Sciatic nerve (tissue), 2 donors: Measurements from ENCODE around the gene ITM2B. TPM values are rescaled to one million over a fixed set of nuclear protein-coding genes. Genes with fewer than 3 reads are reported as not detected.

Experiments used
- ATAC-seq: fragments of 200-7000 bp; cut with Tn5 transposase; one replicate; pipeline ENCODE4 v1.9.1; 2020; ENCODE audit warnings: mild to moderate bottlenecking, moderate library complexity
- DNase-seq: peaks from one replicate; pipeline ENCODE4 v3.0.0-alpha.2; 2020; ENCODE audit warnings: low spot score
- intact Hi-C: fragments of 100-400 bp; cut with DNase I; formaldehyde crosslinking; loops from one replicate; pipeline ENCODE4 v1.14.2; 2022
- total RNA-seq: library from RNA; stranded (reverse); fragmentation: NEBNext Ultra II Directional; extraction: Animal tissue kit (Norgen Biotek cat#: 25700); gene quantifications from one replicate; pipeline ENCODE4 v1.2.1, GENCODE V29; 2021
- donor health status: DM: no; HTN: no; CAD: no.
- donor health status: DM: no; HTN: no; CAD: no.

Gene ITM2B
- total RNA-seq, 1 donor from 2014 or later: 704 TPM

DNA sequence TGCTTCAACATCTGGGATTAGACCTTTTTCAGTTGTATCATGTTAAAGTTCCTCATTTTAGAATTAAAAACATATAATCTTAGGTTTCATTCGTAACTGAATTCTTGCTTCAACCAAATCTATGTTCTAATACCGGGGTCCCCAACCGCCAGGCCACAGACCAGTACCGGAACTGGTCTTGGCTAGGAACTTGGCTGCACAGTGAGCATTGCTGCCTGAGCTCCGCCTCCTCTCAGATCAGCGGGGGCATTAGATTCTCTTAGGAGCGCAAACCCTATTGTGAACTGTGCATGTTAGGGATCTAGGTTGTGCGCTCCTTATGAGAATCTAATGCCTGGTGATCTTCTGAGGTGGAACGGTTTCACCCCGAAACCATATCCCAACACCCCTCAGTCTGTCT lies 19.2 kb downstream of the ITM2B start:
- intact Hi-C loops: no loop called here
- no peak for DNase-seq
- ATAC-seq: peak; percentile 27

DNA sequence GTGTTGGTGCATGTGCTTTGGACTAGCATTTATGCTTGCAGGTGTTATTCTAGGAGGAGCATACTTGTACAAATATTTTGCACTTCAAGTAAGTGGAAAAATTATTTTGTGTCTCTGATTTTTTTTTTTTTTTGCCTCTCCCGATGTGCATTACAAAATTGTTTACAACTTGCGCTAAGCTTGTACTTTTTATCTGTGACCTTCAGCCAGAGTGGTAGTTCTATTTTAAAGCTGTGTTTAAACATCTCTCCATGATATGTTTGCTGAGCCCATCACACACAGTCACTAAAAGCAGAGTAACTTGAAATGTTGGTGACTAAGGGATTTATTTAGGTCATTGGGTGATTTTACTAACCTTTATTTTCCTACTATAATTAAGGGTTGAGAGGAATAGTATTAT lies 20.8 kb downstream of the ITM2B start:
- intact Hi-C loops: no loop called here
- ATAC-seq (no peak), DNase-seq (no peak)

GRCh38 chr13:48255090-48255489 lies 22.1 kb downstream of the ITM2B start:
- intact Hi-C loops: no loop called here
- DNase-seq: no peak
- no peak for ATAC-seq

DNA sequence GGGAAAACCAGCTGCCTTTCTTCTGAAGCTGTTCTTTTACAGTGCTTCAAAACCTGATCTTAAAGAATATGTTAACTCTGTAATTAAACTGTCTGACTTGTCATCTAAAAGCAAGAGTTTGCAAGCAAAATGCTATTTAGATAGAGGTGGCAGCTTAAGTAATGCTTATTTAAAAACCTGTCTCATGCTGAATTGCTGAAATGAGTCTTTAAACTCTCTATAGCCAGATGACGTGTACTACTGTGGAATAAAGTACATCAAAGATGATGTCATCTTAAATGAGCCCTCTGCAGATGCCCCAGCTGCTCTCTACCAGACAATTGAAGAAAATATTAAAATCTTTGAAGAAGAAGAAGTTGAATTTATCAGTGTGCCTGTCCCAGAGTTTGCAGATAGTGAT lies 22.9 kb downstream of the ITM2B start:
- intact Hi-C loops: no loop called here
- ATAC-seq (no peak), DNase-seq (no peak)

DNA sequence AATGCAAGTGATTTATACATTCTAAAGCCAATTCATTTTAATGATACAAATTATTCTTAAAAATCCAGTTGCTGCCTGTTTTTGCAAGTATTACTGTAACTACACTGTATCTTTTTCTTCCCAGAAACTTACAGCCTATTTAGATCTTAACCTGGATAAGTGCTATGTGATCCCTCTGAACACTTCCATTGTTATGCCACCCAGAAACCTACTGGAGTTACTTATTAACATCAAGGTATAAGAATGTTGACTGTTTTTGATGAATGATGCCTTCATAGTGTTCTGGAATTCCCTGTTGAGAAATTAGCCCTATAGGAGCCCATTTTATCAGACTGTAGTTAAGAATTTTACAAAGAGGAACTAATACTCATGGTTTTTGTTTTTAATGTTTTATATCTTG lies 25.0 kb downstream of the ITM2B start:
- DNase-seq (no peak), ATAC-seq (no peak)
- intact Hi-C loops: no loop called here

- intact Hi-C loops: no loop called here
- ATAC-seq (no peak), DNase-seq (no peak)
Measured at GRCh38 chr13:48258430-48258829, 25.4 kb downstream of the ITM2B start.

GRCh38 chr13:48260970-48261369 lies 28.0 kb downstream of the ITM2B start:
- intact Hi-C loops: no loop called here
- ATAC-seq (no peak), DNase-seq (no peak)

GRCh38 chr13:48263196-48263595 lies 30.2 kb downstream of the ITM2B start:
- intact Hi-C loops: no loop called here

DNA sequence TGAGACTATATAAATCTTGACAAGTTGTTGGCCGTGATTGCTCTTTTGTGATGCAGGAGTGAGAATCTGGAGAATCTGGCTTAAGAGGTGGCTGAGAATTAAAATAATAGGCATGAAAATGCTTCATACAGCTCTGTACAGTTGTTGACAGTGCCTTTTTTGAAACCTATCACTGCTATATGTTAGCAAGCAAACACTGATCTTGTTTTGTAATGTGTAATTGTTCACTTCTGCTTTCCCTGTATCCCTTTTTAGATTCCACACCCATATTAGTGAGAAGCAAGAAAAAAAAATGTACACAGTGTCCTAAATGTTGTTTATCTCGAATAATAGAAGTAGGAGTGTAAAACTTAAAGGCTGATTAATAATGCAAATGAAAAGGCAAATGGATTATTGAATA lies 31.1 kb downstream of the ITM2B start:
- intact Hi-C loops: no loop called here
- no peak for DNase-seq
- no peak for ATAC-seq

More at GRCh38 chr13:48263196-48263595, 30.2 kb downstream of the ITM2B start:
- no peak for DNase-seq
- ATAC-seq: no peak

GRCh38 chr13:48265217-48265815 lies 32.3 kb downstream of the ITM2B start:
- ATAC-seq (no peak), DNase-seq (no peak)
- intact Hi-C loops: no loop called here

DNA sequence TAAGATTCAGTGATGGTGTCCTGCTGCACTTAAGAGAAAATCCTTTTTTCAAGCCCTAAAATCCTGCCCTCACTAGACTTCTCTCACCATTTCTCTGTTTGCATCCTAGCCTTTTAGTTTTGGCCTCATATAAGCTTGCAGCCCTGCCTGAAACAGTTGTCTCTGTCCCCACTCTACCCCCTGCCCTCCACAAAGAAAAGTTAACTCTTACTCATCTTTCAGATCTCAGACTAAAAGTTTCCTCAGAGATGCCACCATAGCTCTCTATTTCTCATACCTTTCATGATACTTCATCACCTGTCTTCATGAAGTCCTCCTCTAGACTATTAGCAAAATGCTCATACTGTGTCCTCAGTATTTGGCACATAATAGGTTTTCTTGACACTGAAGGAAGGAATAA lies 33.1 kb downstream of the ITM2B start:
- intact Hi-C loops: no loop called here
- no peak for DNase-seq
- no peak for ATAC-seq

DNA sequence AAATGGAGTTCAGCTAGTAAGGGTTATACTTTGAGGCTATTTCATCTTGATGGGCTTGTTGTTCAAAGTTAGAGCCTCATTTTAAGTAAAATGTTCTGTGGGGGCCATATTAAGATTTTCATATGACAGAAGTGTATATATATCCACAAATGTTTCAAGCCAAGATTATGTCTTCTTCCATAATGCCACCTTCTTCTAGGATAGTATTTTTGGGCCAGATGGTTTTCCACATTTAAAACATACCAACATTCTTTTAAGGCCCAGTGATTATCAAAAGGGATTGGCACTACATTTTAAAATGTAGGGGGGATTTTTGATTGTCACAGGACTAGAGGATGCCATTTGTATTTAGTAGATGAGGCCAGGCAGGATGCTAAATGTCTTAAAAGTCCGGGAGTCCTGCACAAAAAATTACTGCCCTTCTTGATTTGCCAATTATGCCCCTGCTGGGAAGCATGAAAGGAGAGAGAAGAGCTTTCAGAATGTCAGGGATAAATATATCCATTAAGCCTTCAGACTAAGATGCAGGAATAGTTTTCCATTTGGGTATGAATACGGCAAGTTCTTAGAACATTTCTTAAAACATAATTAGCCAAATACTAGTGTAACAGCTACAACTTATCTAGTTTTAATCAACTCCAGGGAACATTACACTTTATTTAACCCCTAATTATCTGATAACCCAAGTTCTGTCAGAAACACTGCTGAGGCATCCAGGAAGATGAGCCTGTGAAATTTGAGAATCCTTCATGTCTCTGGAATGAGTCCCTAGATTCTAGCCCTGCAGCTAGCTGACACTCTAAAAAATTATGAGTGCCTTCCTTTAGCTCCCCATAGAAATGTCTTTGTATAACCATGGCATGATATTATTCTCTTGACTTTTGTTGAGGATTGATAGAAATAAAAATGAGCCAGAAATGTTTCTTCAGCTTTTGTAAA lies 34.0 kb downstream of the ITM2B start:
- DNase-seq (no peak), ATAC-seq (no peak)
- intact Hi-C loops: no loop called here

DNA sequence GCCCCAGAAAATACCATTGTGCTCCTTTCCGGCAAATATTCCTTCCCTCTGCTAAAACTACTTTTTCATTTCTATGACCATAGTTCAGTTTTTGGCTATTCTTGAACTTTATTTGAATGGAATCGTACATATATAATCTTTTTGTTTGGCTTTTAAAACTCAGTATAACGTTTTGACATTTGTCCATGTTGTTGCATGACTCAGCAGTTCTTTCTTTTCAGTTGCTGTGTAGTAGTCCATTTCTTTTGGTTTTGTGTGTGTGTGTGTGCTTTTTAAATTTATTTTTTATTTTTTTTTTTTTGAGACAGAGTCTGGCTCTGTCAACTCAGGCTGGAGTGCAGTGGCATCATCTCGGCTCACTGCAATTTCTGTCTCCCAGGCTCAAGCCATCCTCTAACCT lies 35.0 kb downstream of the ITM2B start:
- intact Hi-C loops: no loop called here
- no peak for ATAC-seq
- no peak for DNase-seq

DNA sequence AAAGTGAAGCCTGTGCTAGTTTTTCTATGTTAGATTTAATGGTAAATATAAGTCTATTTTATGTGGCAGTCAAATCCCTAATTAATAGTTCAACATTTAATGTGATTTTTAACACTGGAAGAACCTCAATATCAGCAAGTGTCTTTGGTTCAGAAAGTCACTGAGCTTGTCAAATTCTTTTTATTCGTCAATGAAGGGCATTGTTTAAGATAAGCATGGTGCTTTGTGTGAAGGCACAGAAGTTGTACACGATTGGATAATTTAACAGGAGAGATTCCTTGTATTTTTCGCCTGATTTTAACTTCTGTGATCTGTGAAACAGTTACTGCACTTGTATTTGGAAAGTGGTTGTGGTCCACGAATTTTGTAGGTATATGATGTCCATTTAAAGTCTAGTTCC lies 40.3 kb downstream of the ITM2B start:
- DNase-seq: no peak
- no peak for ATAC-seq
- intact Hi-C loops: no loop called here

DNA sequence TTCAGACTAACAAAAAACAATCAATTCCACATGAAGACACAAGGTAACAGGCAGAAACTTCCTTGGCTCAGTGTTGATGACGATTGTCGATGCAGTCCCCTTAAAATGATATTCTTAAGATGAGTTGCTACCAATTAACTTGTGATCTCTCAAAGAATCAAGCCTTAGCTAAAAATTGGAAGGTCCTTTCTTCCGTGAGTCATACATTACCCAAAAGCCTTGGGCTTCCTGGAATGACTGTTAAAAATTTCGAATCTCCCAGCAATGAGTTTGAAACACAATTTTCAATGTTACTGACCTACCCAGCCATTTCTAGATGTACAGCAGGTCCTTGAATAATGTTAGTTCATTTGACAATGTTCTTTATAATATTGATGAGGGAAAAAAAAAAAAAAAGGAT lies 42.5 kb downstream of the ITM2B start:
- DNase-seq: no peak
- intact Hi-C loops: loop anchor here (5.0 kb wide), 1 partner anchor 212 kb away; no protein-coding TSS in a partner anchor
- ATAC-seq: no peak

DNA sequence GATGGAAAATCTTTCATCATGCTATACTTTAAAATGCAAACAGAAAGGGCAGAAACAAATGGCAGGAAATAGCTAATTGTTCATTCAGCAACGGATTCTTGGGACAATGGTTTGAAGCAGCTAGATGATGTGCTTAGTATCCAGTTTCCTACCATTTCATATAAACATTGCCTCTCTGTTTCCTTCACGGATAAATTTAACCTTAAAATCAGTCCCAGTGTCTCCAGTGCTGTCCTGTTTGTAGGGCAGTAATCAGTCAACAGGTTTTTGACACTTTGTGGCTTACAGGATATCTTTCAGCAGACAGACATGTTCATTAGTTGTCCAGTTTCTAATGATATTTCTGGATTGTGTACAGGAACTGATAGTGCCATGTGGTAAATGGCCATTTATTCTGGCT lies 45.8 kb downstream of the ITM2B start:
- DNase-seq: no peak
- intact Hi-C loops: loop anchor here (5.0 kb wide), 1 partner anchor 208 kb away; no protein-coding TSS in a partner anchor
- no peak for ATAC-seq

DNA sequence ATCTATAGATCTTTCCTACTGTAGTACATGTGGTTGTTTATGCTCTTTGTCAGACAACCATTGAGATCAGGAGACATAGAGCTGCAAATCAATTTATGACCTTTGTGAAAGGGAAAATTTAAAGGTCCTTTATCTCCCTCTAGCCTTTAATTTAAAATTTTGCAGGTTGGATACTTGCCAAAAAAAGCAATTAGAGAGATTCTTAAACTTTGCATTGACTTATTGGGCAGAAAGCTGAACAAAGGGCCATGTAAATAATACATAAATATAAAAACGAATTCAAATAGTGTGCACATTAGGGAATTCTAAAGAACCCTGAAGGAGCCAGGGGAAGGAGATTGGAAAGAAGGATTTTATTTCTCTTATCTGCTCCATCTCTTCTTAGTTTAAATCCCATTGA lies 48.5 kb downstream of the ITM2B start:
- DNase-seq (no peak), ATAC-seq (no peak)
- intact Hi-C loops: no loop called here

DNA sequence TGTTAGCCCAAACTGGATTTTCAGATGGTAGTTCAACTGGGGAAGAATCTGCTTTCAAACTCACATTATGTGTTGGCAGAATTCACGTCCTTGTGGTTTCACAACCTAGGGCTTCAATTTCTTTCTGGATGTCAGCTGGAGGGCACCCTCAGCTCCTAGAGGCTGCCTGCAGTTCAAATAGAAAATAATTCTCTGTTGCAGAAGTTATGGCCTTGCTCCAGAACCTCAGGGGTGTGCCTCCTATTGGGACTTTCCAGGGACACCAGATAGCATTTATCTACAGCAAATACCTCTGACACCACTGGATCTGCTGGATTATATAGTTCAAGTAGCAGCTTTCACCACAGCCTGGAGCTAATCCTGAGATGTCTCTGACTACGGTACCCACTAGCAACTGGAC lies 58.7 kb downstream of the ITM2B start:
- DNase-seq: no peak
- ATAC-seq: peak; percentile 41
- intact Hi-C loops: no loop called here

DNA sequence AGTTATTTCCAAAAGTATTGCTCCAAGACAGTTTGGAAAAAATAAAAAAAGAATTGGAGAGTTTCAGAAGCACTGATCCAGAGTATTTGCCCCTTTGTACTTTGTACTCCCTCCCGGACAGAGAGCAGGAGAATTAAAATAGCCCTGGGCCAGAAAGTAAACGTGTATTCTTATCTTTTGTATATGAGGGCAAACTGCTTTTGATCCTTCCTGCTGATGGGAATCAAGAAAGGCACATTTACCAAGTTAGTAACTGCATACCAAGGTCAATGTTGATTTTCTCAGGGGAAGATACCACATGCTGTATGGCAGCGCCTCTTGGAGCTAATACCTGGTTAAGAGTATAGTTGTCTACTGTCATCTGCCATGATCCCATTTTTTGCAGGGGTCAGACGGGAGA lies 59.6 kb downstream of the ITM2B start:
- no peak for ATAC-seq
- intact Hi-C loops: no loop called here

DNA sequence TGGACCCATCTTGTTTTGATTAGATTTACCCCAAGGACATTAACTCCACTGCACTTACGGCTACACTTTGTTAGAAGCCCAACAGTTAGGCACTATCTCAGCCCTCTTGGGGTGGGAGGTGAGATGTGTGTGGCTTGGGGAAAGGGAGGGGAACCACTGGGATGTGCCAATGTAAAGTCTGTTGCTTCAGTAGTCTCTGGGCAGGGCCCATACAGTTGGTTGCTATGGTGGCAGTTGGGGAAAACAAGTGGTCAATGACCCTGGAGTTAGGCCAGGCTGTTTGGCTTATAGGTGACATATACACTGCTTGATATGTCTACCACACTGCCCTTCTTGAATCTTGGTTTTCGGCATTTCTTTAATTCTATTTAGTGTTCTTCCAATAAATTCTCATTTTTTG lies 61.6 kb downstream of the ITM2B start:
- DNase-seq: no peak
- ATAC-seq: no peak
- intact Hi-C loops: no loop called here

More for the DNA sequence above, 59.6 kb downstream of the ITM2B start:
- DNase-seq: no peak

DNA sequence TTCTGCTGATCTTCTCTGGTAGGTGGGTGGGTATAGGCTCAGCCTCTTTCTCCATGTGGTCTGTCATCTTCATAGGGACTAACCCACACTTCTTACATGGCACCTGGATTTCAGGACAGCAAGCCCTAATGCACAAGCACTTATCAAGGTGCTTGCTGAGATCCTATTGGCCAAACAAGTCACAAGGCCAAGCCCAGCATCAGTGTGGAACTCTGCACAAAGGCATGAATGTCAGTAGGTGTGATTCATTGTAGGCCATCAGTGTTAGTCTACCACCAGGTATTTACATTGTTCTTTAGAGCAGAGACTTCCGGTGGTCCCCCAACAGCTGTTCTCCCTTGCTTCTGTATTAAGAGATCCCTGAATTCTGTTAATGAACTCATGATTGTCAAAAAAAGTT lies 62.3 kb downstream of the ITM2B start:
- no peak for DNase-seq
- ATAC-seq: no peak
- intact Hi-C loops: no loop called here
